GM18909 (cell line): Measurements from ENCODE around the gene RSAD2.
"Not testable (repeated sequence)": the region's sequence is repeated elsewhere in the genome, so short reads cannot be mapped to it uniquely, and the experiment has no call there.

Experiments
- ATAC-seq: cut with Tn5 transposase; IDR thresholded peaks from one replicate; pipeline ENCODE4 v1.9.1; 2021; ENCODE audit warnings: mild to moderate bottlenecking; ENCODE audit not compliant: unreplicated experiment, poor library complexity

RSAD2 gene

GRCh38 chr2:6923319-6923718 is 45.7 kb downstream of the RSAD2 start:
- no peak for ATAC-seq

- ATAC-seq = no peak
These were observed 46.7 kb downstream of the RSAD2 start for GRCh38 chr2:6924101-6924923.

GRCh38 chr2:6924924-6925409 is 47.4 kb downstream of the RSAD2 start:
- no peak for ATAC-seq

GRCh38 chr2:6926071-6926732 is 48.6 kb downstream of the RSAD2 start:
- ATAC-seq = no peak

- ATAC-seq = no peak
These were observed 49.6 kb downstream of the RSAD2 start for GRCh38 chr2:6927186-6927585.

- no peak for ATAC-seq
These were observed 50.2 kb downstream of the RSAD2 start for GRCh38 chr2:6927753-6928152.

GRCh38 chr2:6928452-6928851 is 50.9 kb downstream of the RSAD2 start:
- no peak for ATAC-seq

- no peak for ATAC-seq
These were observed 51.7 kb downstream of the RSAD2 start for GRCh38 chr2:6929196-6929819.

- ATAC-seq = no peak
These were observed 53.5 kb downstream of the RSAD2 start for GRCh38 chr2:6930923-6931647.

- no peak for ATAC-seq
These were observed 54.2 kb downstream of the RSAD2 start for GRCh38 chr2:6931753-6932152.

GRCh38 chr2:6932206-6932605 is 54.6 kb downstream of the RSAD2 start:
- ATAC-seq = no peak

GRCh38 chr2:6932828-6933227 is 55.3 kb downstream of the RSAD2 start:
- no peak for ATAC-seq

GRCh38 chr2:6933911-6934310 is 56.3 kb downstream of the RSAD2 start:
- ATAC-seq = no peak

GRCh38 chr2:6934345-6934744 is 56.8 kb downstream of the RSAD2 start:
- no peak for ATAC-seq

- no peak for ATAC-seq
These were observed 57.4 kb downstream of the RSAD2 start for GRCh38 chr2:6934758-6935651.

GRCh38 chr2:6935652-6936020 is 58.1 kb downstream of the RSAD2 start:
- not testable (repeated sequence) for ATAC-seq

- ATAC-seq = no peak
These were observed 59.6 kb downstream of the RSAD2 start for GRCh38 chr2:6937157-6937556.

GRCh38 chr2:6937582-6937981 is 60.0 kb downstream of the RSAD2 start:
- ATAC-seq = no peak

GRCh38 chr2:6939071-6939470 is 61.5 kb downstream of the RSAD2 start:
- no peak for ATAC-seq

- ATAC-seq = no peak
These were observed 63.2 kb downstream of the RSAD2 start for GRCh38 chr2:6940820-6941219.
